Right ventricle myocardium inferior (tissue), 1 donor: ENCODE data around the gene MT1E. TPM values are rescaled to one million over a fixed set of nuclear protein-coding genes. Genes with fewer than 3 reads are reported as not detected.
"Not testable (repeated sequence)": the region's sequence is repeated elsewhere in the genome, so short reads cannot be mapped to it uniquely, and the experiment has no call there.

Experiments
- ATAC-seq: fragments of 200-7000 bp; cut with Tn5 transposase; one replicate; pipeline ENCODE4 v1.9.1; 2020; ENCODE audit warnings: mild to moderate bottlenecking, moderate library complexity
- DNase-seq: peaks from one replicate; pipeline ENCODE4 v3.0.0; 2021; ENCODE audit errors: missing footprints
- intact Hi-C: fragments of 100-400 bp; cut with DNase I; formaldehyde crosslinking; loops from one replicate; pipeline ENCODE4 v1.11.0; 2022
- total RNA-seq: library from RNA; stranded (reverse); fragmentation: NEBNext Ultra II Directional; extraction: Animal tissue kit (Norgen Biotek cat#: 25700); gene quantifications from one replicate; pipeline ENCODE4 v1.2.1, GENCODE V29; 2021
- donor health status: DM: no; HTN: yes; CAD: no; lungs with severe emphysema.

Gene MT1E
- total RNA-seq, 1 donor from 2014 or later = 136 TPM

DNA sequence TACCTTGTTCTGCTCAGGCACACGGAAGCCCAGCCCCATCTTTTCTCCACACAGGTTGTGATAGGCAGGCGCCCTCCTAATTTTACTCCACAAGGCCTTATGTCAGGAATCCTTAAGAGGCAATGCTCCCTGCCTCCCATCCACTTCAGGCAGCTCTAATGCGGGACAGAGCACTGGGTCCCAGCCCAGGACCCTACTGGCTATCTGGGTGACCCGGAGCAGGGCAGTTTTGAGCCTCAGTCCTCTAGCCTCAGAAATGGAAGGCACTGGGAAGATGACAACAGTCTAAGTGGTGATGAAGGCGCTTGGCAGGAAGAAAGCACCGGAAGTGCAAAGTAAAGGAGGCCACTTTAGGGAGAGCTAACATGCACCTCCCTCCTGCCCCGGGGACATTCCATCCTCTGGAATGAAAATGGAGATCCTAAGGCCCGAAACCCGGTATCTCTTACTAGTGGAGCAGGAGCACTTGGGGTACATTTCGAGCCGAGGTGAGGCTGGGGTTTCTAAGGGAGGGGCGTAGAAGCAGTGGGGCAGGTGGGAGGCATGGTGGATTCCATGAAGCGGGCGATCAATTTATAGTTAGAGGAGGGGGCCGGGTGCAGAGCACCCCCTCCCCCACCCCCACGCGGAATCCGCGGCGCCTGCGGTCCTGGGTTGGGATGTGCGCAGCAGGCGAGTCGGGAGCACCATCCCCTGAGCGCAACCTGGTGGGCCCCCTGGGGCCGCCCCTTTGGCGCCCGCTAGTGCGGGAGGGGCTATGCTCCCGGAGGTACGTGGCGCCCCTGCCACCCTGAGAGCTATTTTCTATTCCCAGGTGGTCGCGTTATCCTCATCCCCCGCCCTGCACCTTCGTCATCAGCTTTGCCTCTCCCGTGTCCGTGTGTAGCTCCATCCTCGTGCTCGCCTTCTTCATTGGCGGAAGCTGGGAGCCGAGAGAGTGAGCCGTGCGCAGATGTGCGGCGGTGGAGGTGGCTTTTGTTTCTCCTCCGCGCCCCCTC is 37.1 kb downstream of the MT1E start:
- intact Hi-C loops = no loop called here
- DNase-seq (no peak), ATAC-seq (no peak)

- no peak for ATAC-seq
- intact Hi-C loops = no loop called here
- DNase-seq = no peak
Observed at GRCh38 chr16:56664506-56664905, 38.9 kb downstream of the MT1E start.

GRCh38 chr16:56665286-56666261 is 40.0 kb downstream of the MT1E start:
- intact Hi-C loops, DNase-seq, ATAC-seq: not testable (repeated sequence)

DNA sequence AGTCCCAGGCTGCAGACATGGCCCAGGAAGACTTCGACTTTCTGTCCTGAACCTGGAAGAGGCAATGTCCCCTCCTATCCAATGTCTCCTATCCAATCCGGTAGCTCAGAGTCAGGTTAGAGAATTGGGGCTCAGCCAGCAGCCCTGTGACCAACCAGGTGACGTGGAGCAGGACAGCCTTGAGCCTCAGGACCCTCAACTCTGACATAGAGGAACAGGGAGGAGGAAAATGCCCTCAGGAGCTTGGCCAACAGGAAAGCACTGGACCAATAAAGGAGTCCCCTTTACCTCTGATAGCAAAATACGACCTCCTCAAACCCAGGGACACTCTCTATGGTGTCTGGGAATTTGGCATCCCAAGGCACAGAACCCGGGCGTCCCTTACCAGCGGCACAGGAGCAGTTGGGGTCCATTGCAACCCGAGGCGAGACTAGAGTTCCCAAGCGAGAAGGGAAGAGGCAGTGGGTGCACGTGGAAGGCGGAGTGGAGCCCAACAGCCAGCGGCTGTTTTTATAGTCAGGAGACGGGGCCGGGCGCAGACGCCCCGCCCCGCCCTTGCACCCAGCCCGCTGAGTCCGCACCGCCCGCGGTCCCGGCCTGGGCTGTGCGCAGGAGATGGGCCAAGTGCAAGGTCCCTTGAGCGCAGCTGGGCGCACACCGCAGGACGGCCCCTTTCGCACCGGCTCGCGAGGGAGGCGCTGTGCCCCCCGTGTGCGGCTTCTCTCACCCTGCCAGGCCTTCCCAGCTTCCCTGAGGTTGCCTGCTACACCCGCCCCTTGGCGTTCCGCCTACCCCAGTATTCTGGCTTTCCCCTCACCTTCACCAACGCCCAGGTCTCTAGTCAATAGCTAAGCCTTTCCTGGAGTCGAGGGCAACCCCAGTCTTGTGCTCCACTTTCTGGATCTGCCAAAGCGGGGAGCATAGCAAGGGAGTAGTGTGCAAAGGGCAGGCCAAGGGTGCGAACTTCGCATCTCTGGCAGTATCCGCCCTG is 42.3 kb downstream of the MT1E start, which contains the start of gene MT1G:
Gene MT1G (minus strand): TSS at position 485 of the 991 bp plus-strand sequence. CDS start 72 bp downstream, at position 413.
- DNase-seq = peak; percentile 82
- peak; percentile 73 for ATAC-seq
- intact Hi-C loops = no loop called here

DNA sequence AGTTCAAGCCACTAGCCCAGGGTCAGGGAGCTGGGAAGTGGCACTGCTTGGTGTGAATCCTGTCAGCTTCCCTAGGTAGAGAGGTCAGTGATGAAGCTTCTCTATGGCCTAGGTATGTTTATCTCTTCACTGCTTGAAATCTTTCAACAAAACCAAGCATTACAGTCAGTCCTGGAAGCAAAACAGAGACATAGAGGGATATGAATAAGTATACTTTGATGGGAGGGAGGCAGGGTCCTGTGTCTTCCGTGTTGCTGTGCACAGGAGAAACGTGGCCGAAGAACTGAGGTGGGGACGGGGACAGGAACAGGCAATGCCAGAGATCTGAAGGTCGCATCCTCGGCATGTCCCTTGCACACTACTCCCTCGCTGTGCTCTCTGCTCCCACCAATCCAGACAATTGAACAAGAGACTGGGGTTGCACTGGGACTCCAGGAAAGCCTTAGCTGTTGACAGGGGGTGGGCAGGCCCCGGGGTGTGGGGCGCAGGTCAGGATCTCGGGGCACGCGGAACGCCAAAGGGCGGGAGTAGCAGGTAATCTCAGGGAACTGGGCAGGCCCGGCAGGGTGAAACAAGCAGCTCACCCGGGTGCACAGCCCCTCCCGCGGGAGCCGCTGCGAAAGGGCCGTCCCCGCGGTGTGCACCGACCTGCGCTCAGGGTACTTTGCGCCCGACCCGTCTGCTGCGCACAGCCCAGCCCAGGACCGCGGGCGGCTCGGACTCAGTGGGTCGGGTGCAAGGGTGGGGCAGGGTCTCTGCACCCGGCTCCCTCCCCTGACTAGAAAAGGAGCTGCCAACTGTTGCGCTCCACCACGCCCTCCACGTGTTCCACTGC is 43.6 kb downstream of the MT1E start, which contains the start of gene MT1H:
Gene MT1H (plus strand): TSS at position 810 of the 835 bp plus-strand sequence. CDS start 71 bp downstream, outside the sequence.
- intact Hi-C loops = no loop called here
- no peak for ATAC-seq

DNA sequence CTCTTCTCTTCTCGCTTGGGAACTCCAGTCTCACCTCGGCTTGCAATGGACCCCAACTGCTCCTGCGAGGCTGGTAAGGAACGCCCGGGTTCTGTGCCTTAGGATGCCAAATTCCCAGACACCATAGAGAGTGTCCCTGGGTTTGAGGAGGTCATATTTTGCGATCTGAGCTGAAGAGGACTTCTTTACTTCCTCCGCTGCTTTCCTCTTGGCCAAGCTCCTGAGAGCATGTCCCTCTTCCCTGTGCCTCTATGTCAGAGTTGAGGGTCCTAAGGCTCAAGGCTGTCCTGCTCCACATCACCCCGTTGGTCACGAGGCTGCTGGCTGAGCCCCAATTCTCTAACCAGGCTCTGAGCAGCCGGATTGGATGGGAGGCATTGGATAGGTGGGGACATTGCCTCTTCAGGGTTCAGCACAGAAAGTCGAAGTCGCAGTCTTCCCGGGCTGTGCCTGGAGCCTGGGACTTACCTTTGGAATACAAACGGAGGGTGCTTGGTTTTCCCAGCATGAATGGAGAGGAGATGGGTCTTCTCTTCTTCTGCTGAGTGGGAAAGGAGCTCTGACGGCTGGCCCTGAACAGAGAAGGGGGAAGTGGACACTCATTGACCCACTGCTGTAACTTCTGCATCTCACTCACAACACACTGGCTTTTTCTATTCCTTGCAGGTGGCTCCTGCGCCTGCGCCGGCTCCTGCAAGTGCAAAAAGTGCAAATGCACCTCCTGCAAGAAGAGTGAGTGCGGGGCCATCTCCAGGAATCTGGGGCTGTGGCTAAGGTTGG is 44.4 kb downstream of the MT1E start:
- intact Hi-C loops = no loop called here
- ATAC-seq (no peak), DNase-seq (no peak)

More for the DNA sequence above, 43.6 kb downstream of the MT1E start, which contains the start of gene MT1H:
- no peak for DNase-seq

GRCh38 chr16:56670620-56670934 is 45.0 kb downstream of the MT1E start:
- intact Hi-C loops = no loop called here
- DNase-seq = no peak

DNA sequence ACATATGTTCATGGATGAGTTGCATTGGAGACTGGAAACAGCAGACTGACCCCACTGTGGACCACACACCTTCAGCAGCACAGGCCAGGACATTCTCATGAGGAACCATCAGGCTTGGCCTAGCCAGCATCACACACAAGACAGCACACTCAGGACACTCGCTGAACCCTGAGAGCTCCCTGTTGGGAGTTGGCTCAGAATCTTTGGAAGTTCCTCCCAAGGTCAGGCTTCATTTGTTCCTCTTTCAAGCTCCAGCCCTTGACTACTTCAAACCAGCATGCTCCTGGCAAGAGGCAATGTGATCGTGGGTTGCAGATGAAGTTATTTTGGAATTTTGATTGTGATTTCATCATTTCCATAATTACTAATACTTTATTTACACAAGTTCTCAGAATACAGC is 46.1 kb downstream of the MT1E start:
- ATAC-seq, intact Hi-C loops, DNase-seq: not testable (repeated sequence)

More at GRCh38 chr16:56670620-56670934, 45.0 kb downstream of the MT1E start:
- ATAC-seq = no peak

DNA sequence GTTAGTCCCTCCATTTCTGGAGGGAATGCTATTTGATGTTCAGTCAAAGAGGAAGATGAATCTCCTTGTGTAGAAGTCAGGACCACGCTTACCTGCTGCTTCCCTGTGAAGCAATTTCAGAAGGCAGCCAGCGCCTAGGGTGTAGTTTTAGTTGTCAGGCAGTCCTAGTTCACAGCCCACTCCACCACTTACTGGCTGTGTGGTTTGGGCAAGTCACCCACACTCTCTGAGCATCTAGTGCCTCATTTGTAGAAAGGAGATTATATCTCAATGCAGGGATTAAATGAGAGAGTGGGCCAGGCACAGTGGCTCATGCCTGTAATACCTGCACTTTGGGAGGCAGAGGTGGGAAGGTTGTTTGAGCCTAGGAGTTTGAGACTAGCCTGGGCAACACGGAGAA is 46.6 kb downstream of the MT1E start:
- intact Hi-C loops, ATAC-seq, DNase-seq: not testable (repeated sequence)

DNA sequence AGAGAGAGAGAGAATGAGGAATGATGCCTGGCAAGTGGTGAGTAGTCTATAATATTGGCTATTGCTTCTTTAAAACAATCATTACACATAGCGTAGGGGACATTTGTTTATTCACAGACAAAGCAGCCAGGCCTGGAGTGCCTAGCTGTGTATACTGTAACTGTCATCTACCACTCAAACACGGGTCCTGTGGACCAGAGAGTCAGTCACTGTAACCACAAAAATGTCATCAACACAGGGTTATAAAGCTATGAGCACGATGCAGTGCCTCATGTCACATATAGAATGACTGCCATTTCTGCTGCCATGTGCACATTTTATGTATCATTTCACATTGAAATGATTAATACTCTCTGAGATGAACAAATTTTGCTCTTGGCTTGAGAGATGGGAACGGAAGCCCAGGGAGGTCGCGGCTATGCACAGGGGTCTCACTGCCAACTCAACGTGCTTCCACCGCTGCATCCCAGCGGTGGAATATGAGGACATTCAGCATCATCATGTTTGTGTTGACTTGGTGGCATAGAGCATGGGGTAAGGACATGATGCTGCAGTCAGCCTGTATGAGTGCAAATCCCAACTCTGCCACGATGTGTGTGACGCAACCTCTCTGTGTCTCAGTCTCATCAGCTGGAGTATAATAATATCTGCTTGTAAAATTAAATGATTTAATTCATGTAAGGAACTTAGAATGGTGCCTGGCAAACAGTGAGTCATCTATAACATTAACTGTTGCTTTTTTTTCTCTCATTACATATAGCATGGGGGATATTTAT is 47.4 kb downstream of the MT1E start:
- intact Hi-C loops = loop anchor here (1.0 kb wide), 1 partner anchor 29 kb away; no protein-coding TSS in a partner anchor
- ATAC-seq = no peak
- no peak for DNase-seq

DNA sequence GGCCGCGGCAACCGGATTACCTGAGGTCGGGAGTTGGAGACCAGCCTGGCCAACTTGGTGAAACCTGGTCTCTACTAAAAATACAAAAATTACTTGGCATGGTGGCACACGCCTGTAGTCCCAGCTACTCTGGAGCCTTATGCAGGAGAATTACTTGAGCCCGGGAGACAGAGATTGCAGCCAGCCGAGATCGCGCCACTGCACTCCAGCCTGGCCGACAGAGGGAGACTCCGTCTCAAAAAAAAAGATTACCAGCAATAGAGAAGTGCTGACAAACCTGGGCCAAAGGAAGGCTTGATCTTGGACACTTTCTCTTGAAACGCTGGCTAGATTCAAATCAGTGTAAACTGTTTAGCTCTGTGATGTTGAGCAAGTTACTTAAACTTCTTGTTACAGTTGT is 48.3 kb downstream of the MT1E start:
- ATAC-seq (peak; percentile 47), DNase-seq (no peak)
- intact Hi-C loops = loop anchor here (1.0 kb wide), 1 partner anchor 28 kb away; no protein-coding TSS in a partner anchor

DNA sequence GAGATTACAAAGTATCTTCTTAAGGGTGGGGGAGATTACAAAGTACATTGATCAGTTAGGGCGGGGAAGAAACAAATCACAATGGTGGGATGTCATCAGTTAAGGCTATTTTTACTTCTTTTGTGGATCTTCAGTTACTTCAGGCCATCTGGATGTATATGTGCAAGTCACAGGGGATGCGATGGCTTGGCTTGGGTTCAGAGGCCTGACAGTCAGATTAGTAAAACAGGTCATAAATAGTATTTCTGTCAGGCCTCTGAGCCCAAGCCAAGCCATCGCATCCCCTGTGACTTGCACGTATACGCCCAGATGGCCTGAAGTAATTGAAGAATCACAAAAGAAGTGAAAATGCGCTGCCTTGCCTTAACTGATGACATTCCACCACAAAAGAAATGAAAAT is 49.0 kb downstream of the MT1E start:
- DNase-seq, ATAC-seq, intact Hi-C loops: not testable (repeated sequence)

DNA sequence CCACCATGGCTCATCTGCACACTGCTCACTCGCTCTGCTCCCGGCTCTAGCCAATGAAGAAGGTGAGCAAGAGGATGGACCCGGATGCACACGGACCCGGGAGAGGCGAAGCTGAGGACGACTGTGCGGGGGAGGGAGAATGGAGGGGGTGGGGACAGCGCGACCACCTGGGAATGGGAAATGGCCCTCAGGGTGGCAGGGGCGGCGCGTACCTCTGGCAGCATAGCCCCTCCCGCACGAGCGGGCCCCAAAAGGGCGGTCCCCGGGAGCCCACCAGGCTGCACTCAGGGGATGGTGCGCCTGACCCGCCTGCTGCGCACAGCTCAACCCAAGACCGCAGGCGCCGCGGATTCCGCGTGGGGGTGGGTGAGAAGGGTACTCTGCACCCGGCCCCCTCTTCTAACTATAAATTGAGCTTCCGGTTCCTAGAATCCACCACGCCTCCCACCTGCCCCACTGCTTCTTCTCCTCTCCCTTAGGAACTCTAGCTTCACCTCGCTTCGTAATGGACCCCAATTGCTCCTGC is 50.2 kb downstream of the MT1E start:
- ATAC-seq (no peak), DNase-seq (no peak)
- intact Hi-C loops = no loop called here
